ELR (cell line): ENCODE data around the gene ACOT7.

ENCODE experiments used
- DNase-seq: peaks from one replicate; pipeline ENCODE4 v3.0.0-alpha.2; 2015; ENCODE audit warnings: low read depth

The ACOT7 gene

GRCh38 chr1:6343506-6344405, 49.8 kb downstream of the ACOT7 start:
- peak; percentile 81 for DNase-seq

- no peak for DNase-seq
Measured at GRCh38 chr1:6342056-6342455, 51.5 kb downstream of the ACOT7 start.

- DNase-seq: no peak
Measured at GRCh38 chr1:6338695-6339094, 54.9 kb downstream of the ACOT7 start.

- DNase-seq: no peak
Measured at GRCh38 chr1:6336776-6337622, 56.6 kb downstream of the ACOT7 start.

GRCh38 chr1:6334261-6334993, 59.1 kb downstream of the ACOT7 start:
- no peak for DNase-seq

GRCh38 chr1:6332821-6333220, 60.7 kb downstream of the ACOT7 start:
- no peak for DNase-seq

- no peak for DNase-seq
Measured at GRCh38 chr1:6331543-6332273, 61.9 kb downstream of the ACOT7 start.

GRCh38 chr1:6330410-6330911, 63.1 kb downstream of the ACOT7 start:
- DNase-seq: peak; percentile 37

- DNase-seq: no peak
Measured at GRCh38 chr1:6329851-6330250, 63.7 kb downstream of the ACOT7 start.

GRCh38 chr1:6329396-6329795, 64.2 kb downstream of the ACOT7 start:
- no peak for DNase-seq

- no peak for DNase-seq
Measured at GRCh38 chr1:6328696-6329095, 64.9 kb downstream of the ACOT7 start.

- DNase-seq: no peak
Measured at GRCh38 chr1:6328091-6328490, 65.5 kb downstream of the ACOT7 start.

GRCh38 chr1:6325482-6325881, 68.1 kb downstream of the ACOT7 start:
- no peak for DNase-seq

GRCh38 chr1:6322161-6322560, 71.4 kb downstream of the ACOT7 start:
- no peak for DNase-seq

GRCh38 chr1:6321205-6321604, 72.4 kb downstream of the ACOT7 start:
- no peak for DNase-seq

GRCh38 chr1:6317098-6317760, 76.3 kb downstream of the ACOT7 start:
- DNase-seq: peak; percentile 67

GRCh38 chr1:6316240-6317097, 77.1 kb downstream of the ACOT7 start:
- no peak for DNase-seq

GRCh38 chr1:6314503-6314902, 79.1 kb downstream of the ACOT7 start:
- no peak for DNase-seq

GRCh38 chr1:6313393-6314200, 80.0 kb downstream of the ACOT7 start:
- DNase-seq: no peak
